ENCODE measurements around the gene RSPH9.
A peak's percentile ranks its signal among the peaks of the same experiment; 100 is the strongest.

The RSPH9 gene, protein sequence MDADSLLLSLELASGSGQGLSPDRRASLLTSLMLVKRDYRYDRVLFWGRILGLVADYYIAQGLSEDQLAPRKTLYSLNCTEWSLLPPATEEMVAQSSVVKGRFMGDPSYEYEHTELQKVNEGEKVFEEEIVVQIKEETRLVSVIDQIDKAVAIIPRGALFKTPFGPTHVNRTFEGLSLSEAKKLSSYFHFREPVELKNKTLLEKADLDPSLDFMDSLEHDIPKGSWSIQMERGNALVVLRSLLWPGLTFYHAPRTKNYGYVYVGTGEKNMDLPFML

GRCh38 chr6:43644940-43645612, at the start of gene RSPH9:
TSS of gene RSPH9 (plus strand) at chr6:43645036. CDS start at chr6:43645099, 63 bp downstream.
- peak; percentile 85 for DNase-seq (ENCODE audit: low read depth)

GRCh38 chr6:43600595-43600994, 44.2 kb upstream of the RSPH9 start:
- DNase-seq (ENCODE audit: low read depth), result no peak

DNA sequence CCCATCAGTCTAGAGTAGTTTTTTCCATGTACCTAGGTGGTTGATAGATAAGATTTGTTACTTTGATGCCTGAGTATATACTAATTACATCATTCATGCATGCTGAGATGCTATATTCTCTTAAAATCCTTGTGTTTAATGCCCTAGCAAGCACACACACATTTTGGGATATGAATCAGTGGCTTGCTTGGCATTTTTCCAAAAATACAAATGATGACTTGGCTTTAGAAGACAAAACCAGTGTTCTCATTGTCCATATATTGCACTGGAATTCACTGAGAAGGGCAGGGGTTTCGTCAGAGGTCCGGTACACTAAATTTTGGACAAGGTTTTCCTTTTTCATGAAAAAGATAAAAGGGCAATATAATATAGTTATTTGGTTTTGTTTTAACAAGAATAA, 40.7 kb upstream of the RSPH9 start:
- DNase-seq (ENCODE audit: low read depth), result peak; percentile 85

GRCh38 chr6:43606019-43606418, 38.8 kb upstream of the RSPH9 start:
- DNase-seq (ENCODE audit: low read depth), result no peak

- peak; percentile 80 for DNase-seq (ENCODE audit: low read depth)
These were observed 36.5 kb upstream of the RSPH9 start for GRCh38 chr6:43608310-43608763.

- no peak for DNase-seq (ENCODE audit: low read depth)
These were observed 36.0 kb upstream of the RSPH9 start for GRCh38 chr6:43608807-43609206.

- DNase-seq (ENCODE audit: low read depth), result peak; percentile 55
These were observed 35.4 kb upstream of the RSPH9 start for GRCh38 chr6:43609402-43609801.

GRCh38 chr6:43610431-43610830, 34.4 kb upstream of the RSPH9 start:
- no peak for DNase-seq (ENCODE audit: low read depth)

DNA sequence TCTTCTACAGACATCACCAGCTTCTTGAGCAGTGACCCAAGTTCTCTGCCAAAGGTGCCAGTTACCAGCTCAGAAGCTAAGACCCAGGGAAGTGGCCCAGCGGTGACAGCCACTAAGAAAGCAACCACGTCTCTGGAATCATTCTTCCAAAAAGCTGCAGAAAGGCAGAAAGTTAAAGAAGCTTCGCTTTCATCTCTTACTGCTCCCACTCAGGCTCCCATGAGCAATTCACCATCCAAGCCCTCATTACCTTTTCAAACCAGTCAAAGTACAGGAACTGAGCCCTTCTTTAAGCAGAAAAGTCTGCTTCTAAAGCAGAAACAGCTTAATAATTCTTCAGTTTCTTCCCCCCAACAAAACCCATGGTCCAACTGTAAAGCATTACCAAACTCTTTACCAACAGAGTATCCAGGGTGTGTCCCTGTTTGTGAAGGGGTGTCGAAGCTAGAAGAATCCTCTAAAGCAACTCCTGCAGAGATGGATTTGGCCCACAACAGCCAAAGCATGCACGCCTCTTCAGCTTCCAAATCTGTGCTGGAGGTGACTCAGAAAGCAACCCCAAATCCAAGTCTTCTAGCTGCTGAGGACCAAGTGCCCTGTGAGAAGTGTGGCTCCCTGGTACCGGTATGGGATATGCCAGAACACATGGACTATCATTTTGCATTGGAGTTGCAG, 31.0 kb upstream of the RSPH9 start:
- no peak for DNase-seq (ENCODE audit: low read depth)

DNA sequence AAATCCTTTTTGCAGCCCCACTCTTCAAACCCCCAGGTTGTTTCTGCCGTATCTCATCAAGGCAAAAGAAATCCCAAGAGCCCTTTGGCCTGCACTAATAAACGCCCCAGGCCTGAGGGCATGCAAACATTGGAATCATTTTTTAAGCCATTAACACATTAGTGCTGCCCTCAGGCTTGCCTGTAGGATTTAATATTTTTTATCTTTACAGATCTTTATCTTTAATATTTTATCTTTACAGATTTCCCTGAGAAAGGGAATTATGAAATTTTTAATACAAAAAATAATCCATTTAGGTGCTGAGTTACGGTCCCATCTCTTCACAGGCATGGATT, 30.5 kb upstream of the RSPH9 start:
- no peak for DNase-seq (ENCODE audit: low read depth)

DNA sequence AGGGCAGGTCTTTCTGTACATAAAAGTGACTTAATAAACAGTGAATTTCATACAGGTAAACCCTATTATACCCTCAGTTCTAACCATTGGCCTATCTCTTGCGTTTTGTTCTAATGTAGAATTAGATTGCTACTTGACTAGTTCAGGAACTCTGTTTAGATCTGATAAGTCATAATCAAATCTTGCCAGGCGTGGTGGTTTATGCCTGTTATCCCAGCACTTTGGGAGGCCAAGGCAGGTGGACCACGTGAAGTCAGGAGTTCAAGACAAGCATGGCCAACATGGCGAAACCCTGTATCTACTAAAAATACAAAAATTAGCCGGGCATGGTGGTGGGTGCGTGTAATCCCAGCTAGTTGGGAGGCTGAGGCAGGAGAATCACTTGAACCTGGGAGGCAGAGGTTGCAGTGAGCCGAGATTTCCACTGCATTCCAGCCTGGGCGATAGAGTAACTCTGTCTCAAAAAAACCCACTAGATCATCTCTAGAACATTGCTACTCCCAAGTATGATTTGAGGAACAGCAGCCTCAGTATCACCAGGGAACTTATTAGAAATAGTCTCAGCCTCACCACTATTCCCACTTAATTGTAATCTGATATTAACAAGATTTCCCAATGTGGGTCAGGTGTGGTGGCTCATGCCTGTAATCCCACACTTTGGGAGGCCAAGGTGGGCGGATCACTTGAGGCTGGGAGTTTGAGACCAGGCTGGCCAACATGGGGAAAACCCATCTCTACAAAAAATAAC, 27.9 kb upstream of the RSPH9 start:
- no peak for DNase-seq (ENCODE audit: low read depth)

DNA sequence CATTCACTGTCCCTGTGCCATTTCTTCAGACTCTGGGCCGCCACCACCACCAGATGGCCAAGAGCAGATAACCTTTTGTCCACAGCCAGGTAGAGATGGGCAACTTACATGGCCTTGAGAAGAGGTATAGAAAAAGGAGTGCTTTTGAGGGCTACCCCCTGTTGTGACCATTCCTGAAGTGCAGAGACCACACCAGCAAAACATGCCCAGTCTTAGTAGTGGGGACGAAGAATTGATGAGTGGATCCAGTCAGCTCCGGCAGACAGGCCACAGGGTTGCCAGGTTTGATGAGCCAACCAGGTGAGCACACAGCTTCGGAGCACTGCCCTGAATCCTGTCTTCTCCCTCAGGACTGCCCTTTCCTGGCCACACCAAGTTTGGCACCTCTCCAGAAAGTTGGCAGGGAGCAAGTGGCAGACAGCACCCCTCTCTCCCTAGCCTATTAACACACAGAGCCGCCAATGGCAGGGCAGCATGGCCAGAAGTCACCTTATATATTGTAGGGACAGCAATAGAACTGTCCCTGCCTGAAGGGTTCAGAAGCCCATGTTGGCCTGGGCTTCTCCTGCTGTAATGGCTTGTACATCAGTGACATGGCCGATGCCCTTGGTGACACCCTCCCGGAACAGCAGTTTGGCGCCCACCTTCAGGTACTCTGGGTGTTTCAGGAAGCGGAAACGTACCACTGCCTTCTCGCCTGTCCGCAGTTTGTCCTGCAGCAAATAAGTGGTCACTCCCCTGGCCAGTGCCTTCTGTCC, 23.6 kb upstream of the RSPH9 start:
- no peak for DNase-seq (ENCODE audit: low read depth)

DNA sequence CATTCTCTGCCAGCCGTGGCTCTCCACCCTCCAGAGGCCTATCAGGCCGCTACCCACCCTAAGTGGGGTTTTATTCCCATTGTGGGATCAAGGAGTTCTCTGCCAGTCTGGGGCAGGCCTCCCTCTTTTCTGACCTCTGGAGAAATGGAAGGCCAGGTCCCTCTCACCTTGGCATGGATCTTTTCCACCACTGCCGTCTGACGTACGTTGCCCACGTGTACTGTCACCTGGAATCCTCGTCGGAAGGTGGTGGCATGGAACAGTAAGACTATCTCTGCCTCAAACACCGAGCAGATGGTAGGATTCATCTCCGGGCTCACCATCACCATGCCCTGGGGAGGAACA, 23.0 kb upstream of the RSPH9 start:
- no peak for DNase-seq (ENCODE audit: low read depth)

DNA sequence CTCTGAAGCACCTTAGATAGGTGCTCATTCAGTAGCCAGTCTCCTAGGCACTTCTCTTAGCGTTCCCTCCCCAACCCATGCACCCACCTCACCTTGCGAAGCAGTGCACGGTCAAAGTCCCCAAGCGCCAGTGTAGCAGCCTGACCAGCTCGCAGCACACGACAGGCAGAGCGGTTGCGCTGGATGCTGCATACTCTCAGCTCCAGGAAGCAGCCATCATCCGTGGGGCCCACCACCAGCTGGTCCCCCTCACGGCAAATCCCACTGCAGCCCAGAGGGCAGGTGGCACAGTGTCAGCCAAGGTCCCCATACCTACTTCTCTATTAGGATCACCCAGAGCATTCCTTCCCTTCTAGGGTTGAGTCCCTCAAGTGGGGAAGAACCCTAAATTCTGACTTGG, 22.3 kb upstream of the RSPH9 start:
- DNase-seq (ENCODE audit: low read depth), result no peak

- no peak for DNase-seq (ENCODE audit: low read depth)
These were observed 20.7 kb upstream of the RSPH9 start for GRCh38 chr6:43623880-43624785.

- DNase-seq (ENCODE audit: low read depth), result no peak
These were observed 20.0 kb upstream of the RSPH9 start for GRCh38 chr6:43624786-43625288.

- DNase-seq (ENCODE audit: low read depth), result no peak
These were observed 19.3 kb upstream of the RSPH9 start for GRCh38 chr6:43625393-43625992.

- DNase-seq (ENCODE audit: low read depth), result peak; percentile 98
These were observed 17.6 kb upstream of the RSPH9 start for GRCh38 chr6:43627008-43627825.

DNA sequence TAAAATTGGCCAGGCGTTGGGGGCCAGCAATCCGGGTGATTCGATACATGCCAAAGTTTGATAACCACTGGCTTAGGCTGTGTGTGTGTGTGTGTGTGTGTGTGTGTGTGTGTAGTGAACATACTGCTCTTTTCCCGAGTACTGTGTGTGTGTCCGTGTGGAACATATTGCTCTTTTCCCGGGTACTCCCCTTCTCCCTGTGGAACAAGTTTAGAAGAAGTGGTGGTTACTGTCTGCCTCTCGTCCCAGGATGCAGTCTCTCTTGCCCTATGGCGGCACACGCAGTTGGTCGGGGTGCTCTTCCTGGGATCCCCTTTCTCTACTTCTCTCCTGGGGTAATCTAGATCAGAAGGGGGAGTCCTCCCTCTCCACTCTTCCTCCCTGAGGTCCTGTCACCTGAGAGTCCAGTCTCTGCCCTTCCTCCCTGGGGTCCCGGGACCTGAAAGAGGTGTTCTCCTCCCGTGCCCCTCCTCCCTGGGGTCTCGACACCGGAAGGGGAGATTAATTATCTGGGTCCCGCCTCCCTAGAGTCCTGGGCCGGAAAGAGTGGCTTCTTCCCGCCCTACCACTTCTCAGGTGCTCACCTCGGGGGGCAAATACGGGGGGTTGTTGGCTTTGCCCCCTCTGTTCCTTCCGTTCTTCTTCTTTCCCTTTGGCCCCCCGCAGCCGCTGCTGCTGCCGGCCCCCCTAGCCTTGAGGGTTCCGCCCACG, 16.3 kb upstream of the RSPH9 start:
- peak; percentile 36 for DNase-seq (ENCODE audit: low read depth)

All from iris pigment epithelial cell (primary cell).